Uterus (tissue), 2 donors: ENCODE measurements around the gene FAT1.

ENCODE experiments used
- POLR2A ChIP-seq, 2 donors: fragments of 450-650 bp; IDR thresholded peaks; one replicate each; pipeline ENCODE4 v1.6.1; 2016; ENCODE audit warnings: antibody characterized with exemption in 2 of 2, mild to moderate bottlenecking in 1 of 2, moderate library complexity in 1 of 2
- TF ChIP-seq, protein P1 (sequence below), 4 experiments: fragments of 200-600 bp in 2 of 4; fragments of 450-650 bp in 2 of 4; sonication (generic) in 2 of 4; IDR thresholded peaks; one replicate each; pipeline ENCODE4 v1.5.1; 2016 to 2019; ENCODE audit warnings: antibody characterized with exemption in 4 of 4, mild to moderate bottlenecking in 2 of 4, moderate library complexity in 1 of 4

DNA sequence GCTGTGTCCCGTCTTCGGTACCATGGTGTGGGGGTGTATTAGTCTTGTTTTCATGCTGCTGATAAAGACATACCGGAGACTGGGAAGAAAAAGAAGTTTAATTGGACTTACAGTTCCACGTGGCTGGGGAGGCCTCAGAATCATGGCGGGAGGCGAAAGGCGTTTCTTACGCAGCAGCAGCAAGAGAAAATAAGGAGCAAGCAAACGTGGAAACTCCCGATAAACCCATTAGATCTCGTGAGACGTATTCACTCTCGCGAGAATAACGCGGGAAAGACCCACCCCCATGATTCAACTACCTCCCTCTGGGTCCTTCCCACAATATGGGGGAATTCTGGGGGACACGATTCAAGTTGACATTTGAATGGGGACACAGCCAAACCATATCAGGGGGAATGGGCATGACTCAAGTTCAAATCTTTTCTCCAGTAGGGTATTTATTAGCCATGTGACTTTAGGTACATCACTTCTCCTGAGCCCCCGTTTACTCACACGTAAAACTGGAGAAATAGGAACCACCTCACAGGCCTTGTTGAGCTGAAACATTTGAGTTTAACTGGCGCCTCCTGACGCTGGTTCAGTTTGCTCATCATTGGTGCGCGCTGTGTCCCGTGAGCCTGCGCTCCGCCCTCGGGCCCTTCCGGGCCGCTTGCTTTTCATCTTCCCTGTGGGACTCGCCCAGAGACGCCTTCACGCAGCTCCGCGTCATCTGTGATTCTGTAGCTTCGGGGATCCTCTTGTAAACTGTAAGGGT is 35.5 kb upstream of the FAT1 start:
- TF ChIP-seq POLR2A (IDR thresholded peaks at IDR 0.05) = no peak
- TF ChIP-seq, protein P1, sequence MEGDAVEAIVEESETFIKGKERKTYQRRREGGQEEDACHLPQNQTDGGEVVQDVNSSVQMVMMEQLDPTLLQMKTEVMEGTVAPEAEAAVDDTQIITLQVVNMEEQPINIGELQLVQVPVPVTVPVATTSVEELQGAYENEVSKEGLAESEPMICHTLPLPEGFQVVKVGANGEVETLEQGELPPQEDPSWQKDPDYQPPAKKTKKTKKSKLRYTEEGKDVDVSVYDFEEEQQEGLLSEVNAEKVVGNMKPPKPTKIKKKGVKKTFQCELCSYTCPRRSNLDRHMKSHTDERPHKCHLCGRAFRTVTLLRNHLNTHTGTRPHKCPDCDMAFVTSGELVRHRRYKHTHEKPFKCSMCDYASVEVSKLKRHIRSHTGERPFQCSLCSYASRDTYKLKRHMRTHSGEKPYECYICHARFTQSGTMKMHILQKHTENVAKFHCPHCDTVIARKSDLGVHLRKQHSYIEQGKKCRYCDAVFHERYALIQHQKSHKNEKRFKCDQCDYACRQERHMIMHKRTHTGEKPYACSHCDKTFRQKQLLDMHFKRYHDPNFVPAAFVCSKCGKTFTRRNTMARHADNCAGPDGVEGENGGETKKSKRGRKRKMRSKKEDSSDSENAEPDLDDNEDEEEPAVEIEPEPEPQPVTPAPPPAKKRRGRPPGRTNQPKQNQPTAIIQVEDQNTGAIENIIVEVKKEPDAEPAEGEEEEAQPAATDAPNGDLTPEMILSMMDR (IDR thresholded peaks at IDR 0.05) = no peak
